Measurements from ENCODE around the gene HTR1A.

Gene HTR1A

DNA sequence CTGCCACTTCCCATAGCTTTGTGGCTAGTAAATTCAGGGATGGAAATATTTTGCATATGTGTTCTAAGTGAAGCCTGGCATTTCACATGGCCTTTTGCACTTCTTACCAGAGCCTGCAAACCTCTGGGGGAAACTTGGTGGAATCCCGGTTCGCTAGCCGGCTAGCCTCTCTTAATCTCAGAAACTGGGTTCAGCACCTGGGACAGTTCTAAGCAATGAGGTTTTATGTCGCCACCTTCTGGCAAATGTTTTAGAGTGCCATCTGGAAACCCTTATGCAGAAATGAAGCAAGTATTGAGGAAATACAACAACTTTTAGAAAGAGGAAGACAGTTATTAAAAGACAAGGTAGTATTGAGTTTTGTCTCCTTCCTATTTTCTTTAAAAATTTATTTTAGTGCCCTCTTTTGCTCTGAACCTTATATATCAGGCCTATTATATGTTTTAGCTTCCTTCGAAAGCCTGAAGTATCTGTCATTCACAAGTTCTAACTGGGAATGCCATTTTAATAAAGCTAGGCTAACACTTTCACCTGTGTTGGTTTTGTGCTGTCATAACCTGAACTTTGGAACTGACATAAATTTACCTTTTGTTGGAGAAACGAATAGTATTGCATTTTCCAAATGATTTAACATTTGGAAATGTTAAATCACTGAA is 963 bp upstream of the HTR1A start:
- TF ChIP-seq, protein P1, sequence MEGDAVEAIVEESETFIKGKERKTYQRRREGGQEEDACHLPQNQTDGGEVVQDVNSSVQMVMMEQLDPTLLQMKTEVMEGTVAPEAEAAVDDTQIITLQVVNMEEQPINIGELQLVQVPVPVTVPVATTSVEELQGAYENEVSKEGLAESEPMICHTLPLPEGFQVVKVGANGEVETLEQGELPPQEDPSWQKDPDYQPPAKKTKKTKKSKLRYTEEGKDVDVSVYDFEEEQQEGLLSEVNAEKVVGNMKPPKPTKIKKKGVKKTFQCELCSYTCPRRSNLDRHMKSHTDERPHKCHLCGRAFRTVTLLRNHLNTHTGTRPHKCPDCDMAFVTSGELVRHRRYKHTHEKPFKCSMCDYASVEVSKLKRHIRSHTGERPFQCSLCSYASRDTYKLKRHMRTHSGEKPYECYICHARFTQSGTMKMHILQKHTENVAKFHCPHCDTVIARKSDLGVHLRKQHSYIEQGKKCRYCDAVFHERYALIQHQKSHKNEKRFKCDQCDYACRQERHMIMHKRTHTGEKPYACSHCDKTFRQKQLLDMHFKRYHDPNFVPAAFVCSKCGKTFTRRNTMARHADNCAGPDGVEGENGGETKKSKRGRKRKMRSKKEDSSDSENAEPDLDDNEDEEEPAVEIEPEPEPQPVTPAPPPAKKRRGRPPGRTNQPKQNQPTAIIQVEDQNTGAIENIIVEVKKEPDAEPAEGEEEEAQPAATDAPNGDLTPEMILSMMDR (conservative IDR thresholded peaks at IDR 0.05; ENCODE audit: control insufficient read depth, insufficient read depth, low read depth, low read length): peak; percentile 79
- DNase-seq (ENCODE audit: low read depth): peak; percentile 76

DNA sequence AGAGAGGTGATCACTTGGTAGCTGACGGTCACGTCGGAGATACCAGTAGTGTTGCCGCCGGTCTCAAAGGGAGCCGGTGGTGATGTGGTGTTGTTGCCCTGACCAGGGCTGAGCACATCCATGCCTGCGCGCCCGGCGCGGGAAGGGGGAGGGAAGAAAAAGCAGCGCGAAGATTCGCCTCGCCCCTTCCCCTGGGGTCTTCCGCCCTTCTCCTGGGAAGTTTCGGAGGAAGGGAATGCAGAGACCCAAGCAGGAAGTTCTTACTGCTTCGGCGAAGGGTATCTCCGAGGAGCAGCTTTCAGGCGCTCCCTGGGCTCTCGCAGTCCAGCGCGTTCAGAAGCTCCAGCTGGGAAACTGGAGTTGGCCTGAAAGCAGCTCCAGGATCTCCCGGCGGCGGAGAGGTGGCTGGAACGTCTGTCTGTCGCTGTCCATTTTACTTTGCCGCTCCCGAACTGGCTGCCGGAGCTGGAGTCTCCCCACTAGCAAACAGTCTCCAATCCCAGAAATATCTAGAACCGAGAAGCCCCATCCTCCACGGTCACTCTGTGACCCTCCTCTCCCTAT is 565 bp downstream of the HTR1A start:
- no peak for DNase-seq (ENCODE audit: low read depth)
- no peak overlapping the region for H3K4me3 ChIP-seq (ENCODE audit: control insufficient read depth, low read depth, low read length)
- TF ChIP-seq, protein P1 (conservative IDR thresholded peaks at IDR 0.05; ENCODE audit: control insufficient read depth, insufficient read depth, low read depth, low read length): no peak

More for the DNA sequence above, 963 bp upstream of the HTR1A start:
- H3K4me3 ChIP-seq (ENCODE audit: control insufficient read depth, low read depth, low read length): no peak overlapping the region

DNA sequence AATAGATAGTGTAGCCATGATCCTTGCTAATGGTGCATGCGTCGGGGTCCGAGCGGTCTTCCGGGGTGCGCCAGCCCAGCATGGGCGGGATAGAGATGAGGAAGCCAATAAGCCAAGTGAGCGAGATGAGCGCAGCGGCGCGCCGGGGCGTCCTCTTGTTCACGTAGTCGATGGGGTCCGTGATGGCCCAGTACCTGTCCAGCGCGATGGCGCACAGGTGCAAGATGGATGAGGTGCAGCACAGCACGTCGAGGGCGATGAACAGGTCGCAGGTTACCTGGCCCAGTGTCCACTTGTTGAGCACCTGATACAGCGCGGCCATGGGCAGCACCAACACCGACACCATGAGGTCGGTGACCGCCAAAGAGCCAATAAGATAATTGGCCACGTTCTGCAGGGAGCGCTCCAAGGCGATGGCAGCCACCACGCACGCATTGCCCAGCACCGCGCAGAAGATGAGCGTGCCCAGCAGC is 1.1 kb downstream of the HTR1A start:
- TF ChIP-seq, protein P1 (conservative IDR thresholded peaks at IDR 0.05; ENCODE audit: control insufficient read depth, insufficient read depth, low read depth, low read length): no peak
- H3K4me3 ChIP-seq (ENCODE audit: control insufficient read depth, low read depth, low read length): no peak overlapping the region
- DNase-seq (ENCODE audit: low read depth): no peak

DNA sequence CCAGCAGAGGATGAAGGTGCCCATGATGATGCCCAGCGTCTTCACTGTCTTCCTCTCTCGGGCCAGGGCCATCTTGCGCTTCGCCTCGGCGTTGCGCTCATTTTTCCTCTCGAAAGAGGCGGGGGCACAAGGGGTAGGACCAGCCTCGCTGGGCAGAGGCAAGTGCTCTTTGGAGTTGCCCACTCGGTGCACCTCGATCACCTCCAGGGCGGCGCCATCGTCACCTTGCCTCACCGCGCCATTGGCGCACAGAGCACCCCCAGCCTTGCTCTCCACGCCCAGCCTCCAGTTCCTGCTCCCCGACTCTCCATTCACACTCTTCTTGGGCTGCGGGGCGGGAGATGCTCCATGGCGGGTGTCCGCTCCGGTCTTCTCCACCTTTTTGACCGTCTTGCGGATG is 1.6 kb downstream of the HTR1A start:
- TF ChIP-seq, protein P1 (conservative IDR thresholded peaks at IDR 0.05; ENCODE audit: control insufficient read depth, insufficient read depth, low read depth, low read length): no peak
- no peak overlapping the region for H3K4me3 ChIP-seq (ENCODE audit: control insufficient read depth, low read depth, low read length)
- no peak for DNase-seq (ENCODE audit: low read depth)

DNA sequence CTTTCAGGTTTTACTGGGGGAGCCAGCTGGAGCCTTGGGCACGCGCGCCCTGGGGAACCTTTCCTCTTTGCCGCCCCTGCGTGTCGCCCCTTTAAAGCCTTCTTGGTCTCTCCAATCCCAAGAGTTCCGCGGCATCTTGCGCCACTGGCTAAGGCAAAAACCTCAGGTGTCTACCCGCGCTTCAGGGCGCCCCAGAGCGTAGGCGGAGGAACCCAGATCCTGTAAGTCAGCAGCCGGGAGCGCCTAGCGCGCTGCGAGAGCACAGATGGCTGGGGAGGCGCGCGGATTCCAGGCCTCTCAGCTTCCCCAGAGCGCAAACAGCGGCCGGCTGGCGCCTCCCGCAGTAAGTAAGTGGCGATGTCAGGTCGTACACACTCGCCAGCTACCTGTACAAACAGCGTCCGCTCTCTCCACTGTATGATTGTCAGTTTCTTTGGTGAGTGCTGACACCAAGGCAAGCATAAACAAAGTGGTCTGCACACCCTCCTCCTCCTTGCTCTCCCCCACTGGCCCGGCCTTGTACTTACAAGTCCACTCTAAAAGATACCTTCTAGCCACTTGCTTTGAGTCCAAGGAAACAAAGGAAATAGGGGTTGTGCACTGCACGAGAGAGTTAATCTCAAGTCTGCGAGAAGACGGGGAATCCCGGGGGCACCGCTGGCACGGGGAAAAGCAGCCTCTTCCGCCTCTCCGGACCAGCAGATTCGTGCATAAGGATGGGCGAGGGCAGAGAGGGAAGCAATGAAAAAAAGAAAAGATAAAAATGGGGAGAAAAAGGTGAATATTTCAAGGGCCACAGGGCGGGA is 2.9 kb downstream of the HTR1A start:
- peak; percentile 5 for DNase-seq (ENCODE audit: low read depth)
- H3K4me3 ChIP-seq (ENCODE audit: control insufficient read depth, low read depth, low read length): no peak overlapping the region
- TF ChIP-seq, protein P1 (conservative IDR thresholded peaks at IDR 0.05; ENCODE audit: control insufficient read depth, insufficient read depth, low read depth, low read length): no peak

DNA sequence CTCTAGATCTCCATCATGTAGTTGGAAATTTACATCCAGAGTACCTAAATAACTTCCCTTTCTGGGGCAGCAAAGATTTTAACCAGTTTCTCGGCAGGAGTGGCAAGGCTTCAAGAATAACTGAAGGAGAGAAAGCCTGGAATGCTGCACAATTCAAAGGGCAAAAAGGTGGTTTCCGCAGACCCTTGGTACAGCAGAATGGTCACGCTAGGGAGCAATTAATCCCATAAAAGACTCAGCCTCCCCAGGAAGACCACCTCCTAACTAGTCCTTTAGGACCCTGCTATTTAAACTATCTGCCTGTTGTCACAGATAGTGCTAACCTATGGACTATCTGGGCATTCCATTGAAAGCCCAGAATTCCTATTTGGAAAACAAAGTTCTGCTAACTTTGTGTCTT is 3.6 kb downstream of the HTR1A start:
- H3K4me3 ChIP-seq (ENCODE audit: control insufficient read depth, low read depth, low read length): no peak overlapping the region
- no peak for DNase-seq (ENCODE audit: low read depth)
- TF ChIP-seq, protein P1 (conservative IDR thresholded peaks at IDR 0.05; ENCODE audit: control insufficient read depth, insufficient read depth, low read depth, low read length): no peak

All from fibroblast of mammary gland (primary cell).